Camera-type eye (tissue), 1 donor: ENCODE results near the gene CLEC18A. TPM values are rescaled to one million over a fixed set of nuclear protein-coding genes. Genes with fewer than 3 reads are reported as not detected.

Experiments used
- total RNA-seq: library from RNA; depleted of rRNA; stranded (reverse); fragments of >200 nt; gene quantifications from one replicate; pipeline ENCODE4 v1.2.3, GENCODE V29; 2014

CLEC18A gene
- total RNA-seq, result 6.9 TPM

DNA sequence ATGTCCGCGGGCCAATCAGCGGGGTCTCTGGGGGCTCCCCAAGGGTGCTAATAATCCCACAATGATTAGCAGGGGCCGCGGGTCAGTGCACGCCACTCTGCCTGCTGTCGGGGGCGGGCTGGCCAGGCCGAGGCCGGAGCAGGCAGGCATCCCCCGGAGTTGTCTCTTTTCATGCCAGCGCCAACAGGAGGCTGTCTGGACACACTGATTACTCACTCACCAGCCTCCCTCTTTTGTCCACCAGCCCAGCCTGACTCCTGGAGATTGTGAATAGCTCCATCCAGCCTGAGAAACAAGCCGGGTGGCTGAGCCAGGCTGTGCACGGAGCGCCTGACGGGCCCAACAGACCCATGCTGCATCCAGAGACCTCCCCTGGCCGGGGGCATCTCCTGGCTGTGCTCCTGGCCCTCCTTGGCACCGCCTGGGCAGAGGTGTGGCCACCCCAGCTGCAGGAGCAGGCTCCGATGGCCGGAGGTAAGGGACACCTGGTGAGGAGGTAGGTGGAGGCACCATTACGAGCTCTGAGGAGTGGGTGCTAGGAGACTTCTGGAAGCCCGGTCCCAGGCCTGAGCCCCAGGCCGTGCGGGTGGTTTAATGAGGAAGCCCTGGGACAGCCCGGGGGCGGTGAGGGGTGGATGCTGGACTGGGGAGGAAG, at the start of gene CLEC18A:
Gene CLEC18A (plus strand): TSS at position 318 of the 655 bp plus-strand sequence. CDS start 33 bp downstream, at position 351.

Other genes with a start within 250 kb of the CLEC18A start
- 14.5 TPM for gene NQO1, start 224.8 kb upstream of the CLEC18A start, total RNA-seq
- gene NOB1, start 196.4 kb upstream of the CLEC18A start, total RNA-seq, result 19.2 TPM
- gene WWP2, start 189.0 kb upstream of the CLEC18A start, total RNA-seq, result 41.9 TPM
- gene PDPR, start 163.0 kb downstream of the CLEC18A start, total RNA-seq, result 26.1 TPM
- 0.88 TPM for gene CLEC18C, start 222.5 kb downstream of the CLEC18A start, total RNA-seq